ENCODE results near the gene GALNT17.
A peak's percentile ranks its signal among the peaks of the same experiment; 100 is the strongest.

GALNT17 gene

DNA sequence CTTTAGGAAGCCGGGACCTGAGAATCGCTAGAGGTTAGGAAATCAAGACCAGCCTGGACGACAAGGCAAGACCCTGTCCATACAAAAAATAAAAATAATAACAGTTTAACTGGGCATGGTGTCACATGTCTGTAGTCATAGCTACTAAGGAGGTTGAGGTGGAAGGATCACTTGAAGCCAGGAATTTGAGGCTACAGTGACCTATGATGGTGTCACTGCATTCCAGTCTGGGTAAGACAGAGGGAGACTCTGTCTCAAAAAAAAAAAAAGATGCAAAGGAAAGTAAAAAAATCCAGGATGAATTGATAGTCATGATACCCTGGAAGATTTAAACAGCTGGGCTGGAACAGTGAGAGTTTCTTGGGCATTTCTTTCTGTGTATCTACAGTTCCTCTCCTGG, 463.2 kb downstream of the GALNT17 start:
- Histone ChIP-seq H3K4me3 (ENCODE audit: low read depth in 1 of 2, low read length in 2 of 2) (no peak overlapping the region), H3K27ac (ENCODE audit: low read depth, low read length) (no peak overlapping the region), H3K9me3 (ENCODE audit: low read length) (no peaks in the 10 kb centered on the region), H3K27me3 (ENCODE audit: control insufficient read depth in 1 of 2, insufficient read depth in 2 of 2, low read length in 2 of 2) (no peaks in the 10 kb centered on the region), H3K36me3 (ENCODE audit: insufficient read depth, low read length) (no peaks in the 10 kb centered on the region), H3K9ac (ENCODE audit: low read length) (no peak overlapping the region), H3K4me1 (ENCODE audit: insufficient read depth, low read length) (no peaks in the 10 kb centered on the region)

DNA sequence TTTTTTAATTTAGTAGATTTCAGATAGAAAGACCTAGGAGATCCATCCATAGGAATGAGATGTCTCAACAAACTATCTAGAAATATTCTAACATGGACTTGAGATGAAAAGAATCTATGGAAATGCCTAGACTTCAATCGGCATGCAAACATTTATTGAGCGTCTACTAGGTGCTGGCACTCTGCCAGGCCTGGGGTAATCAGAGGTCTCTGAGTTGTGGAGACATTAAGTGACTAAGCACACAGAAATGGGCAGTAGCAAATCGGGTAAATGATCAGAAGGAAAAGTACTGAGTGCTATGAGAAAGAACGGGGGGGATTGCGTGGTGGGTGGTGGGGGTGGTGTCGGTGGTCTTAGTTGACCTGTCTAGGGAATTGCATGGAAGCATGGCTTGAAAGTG, 466.6 kb downstream of the GALNT17 start:
- Histone ChIP-seq H3K36me3 (ENCODE audit: insufficient read depth, low read length) (no peaks in the 10 kb centered on the region), H3K27ac (ENCODE audit: low read depth, low read length) (no peak overlapping the region), H3K9ac (ENCODE audit: low read length) (no peak overlapping the region), H3K4me1 (ENCODE audit: insufficient read depth, low read length) (no peaks in the 10 kb centered on the region), H3K27me3 (ENCODE audit: control insufficient read depth in 1 of 2, insufficient read depth in 2 of 2, low read length in 2 of 2) (no peaks in the 10 kb centered on the region), H3K9me3 (ENCODE audit: low read length) (no peaks in the 10 kb centered on the region), H3K4me3 (ENCODE audit: low read depth in 1 of 2, low read length in 2 of 2) (no peak overlapping the region)

- H3K9ac ChIP-seq (ENCODE audit: low read length): no peak overlapping the region
- no peak overlapping the region for H3K27ac ChIP-seq (ENCODE audit: low read depth, low read length)
- no peaks in the 10 kb centered on the region for H3K9me3 ChIP-seq (ENCODE audit: low read length)
- H3K27me3 ChIP-seq (ENCODE audit: control insufficient read depth in 1 of 2, insufficient read depth in 2 of 2, low read length in 2 of 2): no peaks in the 10 kb centered on the region
- no peaks in the 10 kb centered on the region for H3K36me3 ChIP-seq (ENCODE audit: insufficient read depth, low read length)
- H3K4me3 ChIP-seq (ENCODE audit: low read depth in 1 of 2, low read length in 2 of 2): no peak overlapping the region
- H3K4me1 ChIP-seq (ENCODE audit: insufficient read depth, low read length): no peaks in the 10 kb centered on the region
Observed at GRCh38 chr7:71601851-71602250, 469.9 kb downstream of the GALNT17 start.

DNA sequence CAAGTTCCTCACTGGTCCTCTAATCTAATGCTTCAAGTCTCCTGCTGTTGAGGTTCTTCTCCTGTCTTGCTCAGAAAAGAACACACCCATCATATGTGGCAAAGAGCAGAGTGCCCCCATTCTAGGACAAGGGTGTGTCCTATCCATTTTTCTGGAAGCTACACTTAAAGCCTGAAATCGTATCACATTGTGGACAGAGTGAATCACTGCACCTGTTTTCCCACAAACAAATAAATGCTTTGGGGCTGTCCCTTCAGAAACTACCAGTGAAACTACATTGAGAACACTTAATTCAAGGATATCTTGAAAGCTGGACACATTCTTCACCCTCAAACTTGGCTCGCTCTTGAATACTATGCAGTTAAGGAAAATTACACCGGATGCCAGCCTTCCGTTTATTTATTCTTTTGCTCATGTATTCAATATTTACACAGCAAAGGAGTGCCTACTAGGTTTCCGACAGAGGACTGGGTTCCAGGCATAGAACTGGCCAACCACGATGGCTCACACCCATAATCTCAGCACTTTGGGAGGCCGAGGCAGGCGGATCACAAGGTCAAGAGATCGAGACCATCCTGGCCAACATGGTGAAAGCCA, 473.0 kb downstream of the GALNT17 start:
- Histone ChIP-seq H3K27ac (ENCODE audit: low read depth, low read length) (no peak overlapping the region), H3K9ac (ENCODE audit: low read length) (no peak overlapping the region), H3K27me3 (ENCODE audit: control insufficient read depth in 1 of 2, insufficient read depth in 2 of 2, low read length in 2 of 2) (no peaks in the 10 kb centered on the region), H3K4me3 (ENCODE audit: low read depth in 1 of 2, low read length in 2 of 2) (no peak overlapping the region), H3K9me3 (ENCODE audit: low read length) (no peaks in the 10 kb centered on the region), H3K36me3 (ENCODE audit: insufficient read depth, low read length) (no peaks in the 10 kb centered on the region), H3K4me1 (ENCODE audit: insufficient read depth, low read length) (no peaks in the 10 kb centered on the region)

GRCh38 chr7:71611986-71612385, 480.0 kb downstream of the GALNT17 start:
- no peak overlapping the region for H3K9ac ChIP-seq (ENCODE audit: low read length)
- no peaks in the 10 kb centered on the region for H3K27me3 ChIP-seq (ENCODE audit: control insufficient read depth in 1 of 2, insufficient read depth in 2 of 2, low read length in 2 of 2)
- H3K36me3 ChIP-seq (ENCODE audit: insufficient read depth, low read length): no peaks in the 10 kb centered on the region
- no peak overlapping the region for H3K27ac ChIP-seq (ENCODE audit: low read depth, low read length)
- no peak overlapping the region for H3K4me3 ChIP-seq (ENCODE audit: low read depth in 1 of 2, low read length in 2 of 2)
- H3K9me3 ChIP-seq (ENCODE audit: low read length): no peaks in the 10 kb centered on the region
- peaks cover 22% of the 10 kb centered on the region for H3K4me1 ChIP-seq (ENCODE audit: insufficient read depth, low read length)

DNA sequence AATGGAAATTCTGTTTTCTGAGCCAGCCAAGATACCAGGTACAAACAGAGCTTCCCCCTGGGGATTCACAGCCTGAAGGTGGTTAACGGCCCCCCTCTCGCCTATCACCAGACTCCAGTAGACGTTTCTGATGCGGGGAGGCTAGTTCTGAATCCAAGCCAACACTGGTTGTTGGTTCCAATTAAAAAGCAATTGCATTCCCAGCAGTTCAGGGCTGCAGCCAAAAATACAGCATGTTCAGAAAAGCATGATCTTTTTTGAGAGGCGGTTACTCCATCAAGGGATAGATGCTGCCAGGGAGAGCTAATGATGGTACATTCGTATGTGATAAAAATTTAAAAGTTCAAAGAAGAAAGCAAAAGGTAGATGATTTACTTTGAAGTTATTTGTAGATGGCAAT, 481.0 kb downstream of the GALNT17 start:
- Histone ChIP-seq H3K4me1 (ENCODE audit: insufficient read depth, low read length) (peaks cover 24% of the 10 kb centered on the region), H3K9ac (ENCODE audit: low read length) (no peak overlapping the region), H3K36me3 (ENCODE audit: insufficient read depth, low read length) (no peaks in the 10 kb centered on the region), H3K4me3 (ENCODE audit: low read depth in 1 of 2, low read length in 2 of 2) (no peak overlapping the region), H3K27ac (ENCODE audit: low read depth, low read length) (peak overlapping the region; percentile 19), H3K27me3 (ENCODE audit: control insufficient read depth in 1 of 2, insufficient read depth in 2 of 2, low read length in 2 of 2) (no peaks in the 10 kb centered on the region), H3K9me3 (ENCODE audit: low read length) (no peaks in the 10 kb centered on the region)

GRCh38 chr7:71613313-71613712, 481.4 kb downstream of the GALNT17 start:
- Histone ChIP-seq H3K36me3 (ENCODE audit: insufficient read depth, low read length) (no peaks in the 10 kb centered on the region), H3K9ac (ENCODE audit: low read length) (no peak overlapping the region), H3K4me3 (ENCODE audit: low read depth in 1 of 2, low read length in 2 of 2) (no peak overlapping the region), H3K27ac (ENCODE audit: low read depth, low read length) (no peak overlapping the region), H3K27me3 (ENCODE audit: control insufficient read depth in 1 of 2, insufficient read depth in 2 of 2, low read length in 2 of 2) (no peaks in the 10 kb centered on the region), H3K4me1 (ENCODE audit: insufficient read depth, low read length) (peaks cover 27% of the 10 kb centered on the region), H3K9me3 (ENCODE audit: low read length) (no peaks in the 10 kb centered on the region)

- Histone ChIP-seq H3K27me3 (ENCODE audit: control insufficient read depth in 1 of 2, insufficient read depth in 2 of 2, low read length in 2 of 2) (no peaks in the 10 kb centered on the region), H3K9ac (ENCODE audit: low read length) (no peak overlapping the region), H3K4me3 (ENCODE audit: low read depth in 1 of 2, low read length in 2 of 2) (no peak overlapping the region), H3K36me3 (ENCODE audit: insufficient read depth, low read length) (no peaks in the 10 kb centered on the region), H3K4me1 (ENCODE audit: insufficient read depth, low read length) (peaks cover 27% of the 10 kb centered on the region), H3K27ac (ENCODE audit: low read depth, low read length) (no peak overlapping the region), H3K9me3 (ENCODE audit: low read length) (no peaks in the 10 kb centered on the region)
Observed at GRCh38 chr7:71615017-71615416, 483.1 kb downstream of the GALNT17 start.

DNA sequence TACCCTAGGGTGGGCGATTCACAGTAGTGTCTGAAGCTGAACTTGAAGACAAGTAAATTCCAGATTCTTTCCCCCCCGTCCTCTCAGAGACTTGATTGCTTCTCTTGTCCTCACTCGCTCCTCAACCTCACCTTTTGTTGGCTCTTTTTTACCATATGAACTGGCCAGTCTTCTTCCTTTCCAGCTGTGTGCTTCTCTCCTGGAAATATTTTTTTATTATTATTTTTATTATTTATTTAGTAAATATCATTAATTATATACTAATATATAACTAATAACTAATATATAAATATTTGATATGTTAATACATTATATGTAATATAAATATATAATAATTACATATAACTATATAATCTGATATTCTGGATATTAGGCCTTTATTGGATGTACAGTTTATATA, 484.3 kb downstream of the GALNT17 start:
- no peak overlapping the region for H3K9ac ChIP-seq (ENCODE audit: low read length)
- H3K27me3 ChIP-seq (ENCODE audit: control insufficient read depth in 1 of 2, insufficient read depth in 2 of 2, low read length in 2 of 2): no peaks in the 10 kb centered on the region
- no peaks in the 10 kb centered on the region for H3K9me3 ChIP-seq (ENCODE audit: low read length)
- H3K27ac ChIP-seq (ENCODE audit: low read depth, low read length): no peak overlapping the region
- no peaks in the 10 kb centered on the region for H3K36me3 ChIP-seq (ENCODE audit: insufficient read depth, low read length)
- H3K4me3 ChIP-seq (ENCODE audit: low read depth in 1 of 2, low read length in 2 of 2): no peak overlapping the region
- peaks cover 27% of the 10 kb centered on the region for H3K4me1 ChIP-seq (ENCODE audit: insufficient read depth, low read length)

- H3K27me3 ChIP-seq (ENCODE audit: control insufficient read depth in 1 of 2, insufficient read depth in 2 of 2, low read length in 2 of 2): no peaks in the 10 kb centered on the region
- H3K27ac ChIP-seq (ENCODE audit: low read depth, low read length): peak overlapping the region; percentile 13
- H3K4me1 ChIP-seq (ENCODE audit: insufficient read depth, low read length): peaks cover 21% of the 10 kb centered on the region
- H3K4me3 ChIP-seq (ENCODE audit: low read depth in 1 of 2, low read length in 2 of 2): no peak overlapping the region
- no peaks in the 10 kb centered on the region for H3K9me3 ChIP-seq (ENCODE audit: low read length)
- H3K36me3 ChIP-seq (ENCODE audit: insufficient read depth, low read length): no peaks in the 10 kb centered on the region
- no peak overlapping the region for H3K9ac ChIP-seq (ENCODE audit: low read length)
Observed at GRCh38 chr7:71618278-71618677, 486.3 kb downstream of the GALNT17 start.

- H3K9ac ChIP-seq (ENCODE audit: low read length): no peak overlapping the region
- H3K27me3 ChIP-seq (ENCODE audit: control insufficient read depth in 1 of 2, insufficient read depth in 2 of 2, low read length in 2 of 2): no peaks in the 10 kb centered on the region
- no peak overlapping the region for H3K4me3 ChIP-seq (ENCODE audit: low read depth in 1 of 2, low read length in 2 of 2)
- H3K36me3 ChIP-seq (ENCODE audit: insufficient read depth, low read length): no peaks in the 10 kb centered on the region
- peaks cover 19% of the 10 kb centered on the region for H3K4me1 ChIP-seq (ENCODE audit: insufficient read depth, low read length)
- H3K9me3 ChIP-seq (ENCODE audit: low read length): no peaks in the 10 kb centered on the region
- no peak overlapping the region for H3K27ac ChIP-seq (ENCODE audit: low read depth, low read length)
Observed at GRCh38 chr7:71625545-71625944, 493.6 kb downstream of the GALNT17 start.

DNA sequence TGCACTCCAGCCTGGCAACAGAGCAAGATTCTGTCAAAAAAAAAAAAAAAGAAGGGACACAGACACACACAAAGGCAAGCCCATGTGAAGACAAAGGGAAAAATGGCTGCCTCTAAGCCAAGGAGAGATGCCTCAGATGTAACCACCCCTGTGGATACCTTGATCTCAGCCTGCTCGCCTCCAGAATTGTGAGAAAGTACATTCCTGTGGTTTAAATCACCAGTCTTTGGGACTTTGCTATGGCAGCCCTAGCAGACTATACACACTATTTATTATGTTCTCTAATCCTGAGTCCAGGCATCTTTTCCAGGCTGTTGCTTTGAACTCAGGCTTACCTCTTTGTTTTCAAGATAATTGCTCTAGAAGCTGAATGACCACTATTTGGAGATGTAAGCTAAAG, 494.3 kb downstream of the GALNT17 start:
- Histone ChIP-seq H3K27ac (ENCODE audit: low read depth, low read length) (no peak overlapping the region), H3K27me3 (ENCODE audit: control insufficient read depth in 1 of 2, insufficient read depth in 2 of 2, low read length in 2 of 2) (no peaks in the 10 kb centered on the region), H3K9me3 (ENCODE audit: low read length) (no peaks in the 10 kb centered on the region), H3K4me3 (ENCODE audit: low read depth in 1 of 2, low read length in 2 of 2) (no peak overlapping the region), H3K36me3 (ENCODE audit: insufficient read depth, low read length) (no peaks in the 10 kb centered on the region), H3K4me1 (ENCODE audit: insufficient read depth, low read length) (peaks cover 22% of the 10 kb centered on the region), H3K9ac (ENCODE audit: low read length) (no peak overlapping the region)

All from muscle layer of colon (tissue), 2 donors.